ENCODE results near the gene NRG3. TPM values are rescaled to one million over a fixed set of nuclear protein-coding genes. Genes with fewer than 3 reads are reported as not detected.

NRG3 gene
- total RNA-seq, 4 donors from 2014 or later = 0.22 to 2.4 TPM; not detected in 2

- TF ChIP-seq, protein P1, sequence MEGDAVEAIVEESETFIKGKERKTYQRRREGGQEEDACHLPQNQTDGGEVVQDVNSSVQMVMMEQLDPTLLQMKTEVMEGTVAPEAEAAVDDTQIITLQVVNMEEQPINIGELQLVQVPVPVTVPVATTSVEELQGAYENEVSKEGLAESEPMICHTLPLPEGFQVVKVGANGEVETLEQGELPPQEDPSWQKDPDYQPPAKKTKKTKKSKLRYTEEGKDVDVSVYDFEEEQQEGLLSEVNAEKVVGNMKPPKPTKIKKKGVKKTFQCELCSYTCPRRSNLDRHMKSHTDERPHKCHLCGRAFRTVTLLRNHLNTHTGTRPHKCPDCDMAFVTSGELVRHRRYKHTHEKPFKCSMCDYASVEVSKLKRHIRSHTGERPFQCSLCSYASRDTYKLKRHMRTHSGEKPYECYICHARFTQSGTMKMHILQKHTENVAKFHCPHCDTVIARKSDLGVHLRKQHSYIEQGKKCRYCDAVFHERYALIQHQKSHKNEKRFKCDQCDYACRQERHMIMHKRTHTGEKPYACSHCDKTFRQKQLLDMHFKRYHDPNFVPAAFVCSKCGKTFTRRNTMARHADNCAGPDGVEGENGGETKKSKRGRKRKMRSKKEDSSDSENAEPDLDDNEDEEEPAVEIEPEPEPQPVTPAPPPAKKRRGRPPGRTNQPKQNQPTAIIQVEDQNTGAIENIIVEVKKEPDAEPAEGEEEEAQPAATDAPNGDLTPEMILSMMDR (IDR thresholded peaks at IDR 0.05; ENCODE audit: low read depth) = no peak
Observed at GRCh38 chr10:81848931-81849330, 26.1 kb upstream of the NRG3 start.

- TF ChIP-seq, protein P1 (IDR thresholded peaks at IDR 0.05; ENCODE audit: low read depth) = no peak
Observed at GRCh38 chr10:81862596-81862995, 12.4 kb upstream of the NRG3 start.

GRCh38 chr10:81863771-81864170 is 11.2 kb upstream of the NRG3 start:
- TF ChIP-seq, protein P1 (IDR thresholded peaks at IDR 0.05; ENCODE audit: low read depth) = no peak

- TF ChIP-seq, protein P1 (IDR thresholded peaks at IDR 0.05; ENCODE audit: low read depth) = no peak
Observed at GRCh38 chr10:81865581-81865980, 9.4 kb upstream of the NRG3 start.

GRCh38 chr10:81866753-81867152 is 8.2 kb upstream of the NRG3 start:
- TF ChIP-seq, protein P1 (IDR thresholded peaks at IDR 0.05; ENCODE audit: low read depth) = no peak

GRCh38 chr10:81870472-81870871 is 4.5 kb upstream of the NRG3 start:
- TF ChIP-seq, protein P1 (IDR thresholded peaks at IDR 0.05; ENCODE audit: low read depth) = no peak

DNA sequence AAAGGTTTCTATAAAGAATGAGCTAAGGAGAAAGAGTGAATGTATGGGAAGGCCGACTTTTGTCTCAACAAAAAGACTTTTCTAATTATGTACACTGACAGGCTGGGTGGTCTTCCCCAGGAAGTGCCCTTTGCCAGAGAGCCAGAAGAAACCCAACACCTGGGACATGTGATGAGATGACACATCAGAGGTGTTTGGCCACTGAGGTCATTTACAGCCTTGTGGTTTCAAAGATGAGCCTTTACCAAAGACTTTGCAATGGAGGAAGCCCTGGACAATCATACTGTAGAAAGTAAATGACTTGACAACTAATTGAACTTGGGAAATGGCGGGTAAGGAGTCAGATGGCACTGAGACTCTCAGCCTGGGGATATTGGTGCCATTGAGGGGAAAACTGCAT is 3.4 kb upstream of the NRG3 start:
- TF ChIP-seq, protein P1 (IDR thresholded peaks at IDR 0.05; ENCODE audit: low read depth) = no peak

Measured in subcutaneous adipose tissue (tissue), 4 donors.